Glutamatergic neuron (in vitro differentiated cells): Measurements from ENCODE around the gene ATAD2B. TPM values are rescaled to one million over a fixed set of nuclear protein-coding genes. Genes with fewer than 3 reads are reported as not detected.
A peak's percentile ranks its signal among the peaks of the same experiment; 100 is the strongest.

Experiments used
- DNase-seq: peaks from one replicate; pipeline ENCODE4 v3.0.0; 2022
- H3K27ac Mint-ChIP-seq: one replicate; pipeline ENCODE4 v1.8.0; 2020; ENCODE audit warnings: mild to moderate bottlenecking, mixed read lengths, inconsistent platforms; ENCODE audit not compliant: unreplicated experiment
- H3K27me3 Mint-ChIP-seq: one replicate; pipeline ENCODE4 v1.8.0; 2020; ENCODE audit warnings: mild to moderate bottlenecking, moderate library complexity, mixed read lengths, inconsistent platforms; ENCODE audit not compliant: unreplicated experiment
- H3K36me3 Mint-ChIP-seq: one replicate; pipeline ENCODE4 v1.8.0; 2020; ENCODE audit warnings: mild to moderate bottlenecking, mixed read lengths, inconsistent platforms; ENCODE audit not compliant: unreplicated experiment
- H3K4me1 Mint-ChIP-seq: one replicate; pipeline ENCODE4 v1.8.0; 2020; ENCODE audit warnings: mild to moderate bottlenecking, low read depth, mixed read lengths, inconsistent platforms; ENCODE audit not compliant: unreplicated experiment
- H3K4me3 Mint-ChIP-seq: one replicate; pipeline ENCODE4 v1.8.0; 2020; ENCODE audit warnings: mild to moderate bottlenecking, mixed read lengths, inconsistent platforms; ENCODE audit not compliant: unreplicated experiment
- H3K9me3 Mint-ChIP-seq: one replicate; pipeline ENCODE4 v1.8.0; 2020; ENCODE audit warnings: mild to moderate bottlenecking, moderate library complexity, mixed read lengths, inconsistent platforms; ENCODE audit not compliant: unreplicated experiment
- total RNA-seq: library from RNA; stranded (reverse); fragmentation: NEBNext Ultra II Directional; extraction: Animal tissue kit (Norgen Biotek cat#: 25700); gene quantifications from one replicate; pipeline ENCODE4 v1.2.1, GENCODE V29; 2021; ENCODE audit not compliant: unreplicated experiment
- TF ChIP-seq, protein P1 (sequence below): fragments of 200-600 bp; sonication (generic); IDR thresholded peaks from one replicate; pipeline ENCODE4 v1.5.0; 2021; ENCODE audit not compliant: partially characterized antibody, unreplicated experiment

The ATAD2B gene
- total RNA-seq, 1 donor from 2014 or later: 108 TPM

DNA sequence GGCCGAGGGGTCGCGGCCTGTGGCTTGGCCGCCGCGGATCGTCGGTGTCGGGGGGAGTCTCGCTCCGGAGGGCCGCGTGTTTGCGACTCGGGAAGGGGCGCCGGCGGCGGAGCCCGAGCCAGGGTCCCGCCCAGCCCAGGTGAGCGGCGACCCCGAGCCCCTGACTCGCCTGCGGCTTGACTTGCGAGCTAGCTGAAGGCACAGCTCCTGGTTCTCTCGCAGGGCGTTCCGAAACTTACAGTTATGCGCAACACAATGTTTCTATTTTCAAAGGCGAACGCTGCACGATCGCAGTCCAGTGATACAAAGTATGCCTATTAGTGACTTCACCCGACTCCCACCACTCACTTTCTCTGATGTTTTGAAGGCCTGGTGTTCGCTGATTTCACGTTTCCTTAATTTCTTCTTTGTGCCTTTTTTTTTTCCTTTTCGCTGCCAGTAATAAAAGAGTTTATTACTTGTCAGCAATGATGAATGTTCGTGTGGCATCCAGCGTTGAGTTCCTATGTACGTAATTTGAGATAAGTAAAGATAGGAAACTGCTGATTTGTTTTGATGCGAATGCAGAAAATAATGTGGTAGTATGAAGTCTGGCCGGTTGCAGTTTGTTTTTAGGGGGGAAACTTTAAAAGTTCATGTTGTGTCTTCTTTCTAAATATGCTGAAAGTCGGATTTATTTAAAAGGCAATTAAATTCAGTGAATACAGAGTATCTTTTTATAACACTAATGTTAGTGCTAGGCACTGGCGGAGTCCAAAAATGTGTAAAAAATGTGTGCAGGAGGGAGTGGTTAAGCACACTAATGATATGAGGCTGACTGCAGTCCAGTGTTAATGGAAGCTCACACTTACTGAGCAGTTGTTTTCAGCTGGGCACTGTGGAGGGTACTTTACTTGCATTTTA, 14.0 kb upstream of the ATAD2B start:
- no peak for DNase-seq

DNA sequence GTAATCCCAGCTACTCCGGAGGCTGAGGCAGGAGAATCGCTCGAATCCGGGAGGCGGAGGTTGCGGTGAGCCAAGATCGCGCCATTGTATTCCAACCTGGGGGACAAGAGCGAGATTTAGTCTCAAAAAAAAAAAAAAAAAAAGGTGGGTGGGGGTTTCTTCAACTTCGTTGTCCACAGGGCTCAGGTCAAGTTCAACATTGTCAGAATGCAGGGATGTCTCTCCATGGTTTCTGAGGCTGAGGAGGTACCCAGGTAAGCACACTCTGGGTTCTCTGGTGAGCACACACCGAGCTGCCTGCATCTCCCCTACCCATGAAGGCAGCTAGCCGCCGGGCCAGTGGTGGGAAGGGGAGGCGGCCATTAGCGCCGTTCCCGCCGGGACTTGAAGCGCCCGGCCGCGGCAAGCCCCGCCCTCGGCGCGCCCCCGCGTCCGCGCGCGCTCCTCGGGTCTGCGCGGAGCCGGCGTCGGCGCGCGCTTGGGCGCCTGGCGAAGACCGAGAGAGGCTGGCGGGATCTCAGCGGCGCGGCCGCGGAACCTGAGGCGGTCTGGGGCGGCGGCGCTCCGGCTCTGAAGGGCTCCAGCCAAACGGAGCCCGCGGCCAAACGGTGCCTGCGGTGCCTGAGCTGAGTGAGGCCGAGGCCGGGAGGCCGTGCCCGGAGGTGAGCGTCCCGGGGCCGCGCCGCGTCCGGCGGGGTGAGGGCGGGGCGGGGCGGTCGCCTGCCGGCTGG, 13.2 kb upstream of the ATAD2B start, which contains the start of gene UBXN2A:
TSS of gene UBXN2A (plus strand) at position 477 of the 731 bp plus-strand sequence. CDS start 17,852 bp downstream, outside the sequence.
- Mint-ChIP-seq H3K27me3 (peaks cover 12% of the 10 kb centered on the region), H3K4me3 (peak within 1 kb of the TSS; percentile 97), H3K27ac (peak within 1 kb of the TSS; percentile 98), H3K36me3 (no peaks in the 10 kb centered on the region), H3K9me3 (peaks cover 12% of the 10 kb centered on the region), H3K4me1 (peaks cover 18% of the 10 kb centered on the region)
- TF ChIP-seq, protein P1, sequence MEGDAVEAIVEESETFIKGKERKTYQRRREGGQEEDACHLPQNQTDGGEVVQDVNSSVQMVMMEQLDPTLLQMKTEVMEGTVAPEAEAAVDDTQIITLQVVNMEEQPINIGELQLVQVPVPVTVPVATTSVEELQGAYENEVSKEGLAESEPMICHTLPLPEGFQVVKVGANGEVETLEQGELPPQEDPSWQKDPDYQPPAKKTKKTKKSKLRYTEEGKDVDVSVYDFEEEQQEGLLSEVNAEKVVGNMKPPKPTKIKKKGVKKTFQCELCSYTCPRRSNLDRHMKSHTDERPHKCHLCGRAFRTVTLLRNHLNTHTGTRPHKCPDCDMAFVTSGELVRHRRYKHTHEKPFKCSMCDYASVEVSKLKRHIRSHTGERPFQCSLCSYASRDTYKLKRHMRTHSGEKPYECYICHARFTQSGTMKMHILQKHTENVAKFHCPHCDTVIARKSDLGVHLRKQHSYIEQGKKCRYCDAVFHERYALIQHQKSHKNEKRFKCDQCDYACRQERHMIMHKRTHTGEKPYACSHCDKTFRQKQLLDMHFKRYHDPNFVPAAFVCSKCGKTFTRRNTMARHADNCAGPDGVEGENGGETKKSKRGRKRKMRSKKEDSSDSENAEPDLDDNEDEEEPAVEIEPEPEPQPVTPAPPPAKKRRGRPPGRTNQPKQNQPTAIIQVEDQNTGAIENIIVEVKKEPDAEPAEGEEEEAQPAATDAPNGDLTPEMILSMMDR: no peak
- peak; percentile 82 for DNase-seq

More for the DNA sequence above, 14.0 kb upstream of the ATAD2B start:
- peaks cover 12% of the 10 kb centered on the region for H3K27me3 Mint-ChIP-seq
- H3K9me3 Mint-ChIP-seq: peaks cover 12% of the 10 kb centered on the region
- TF ChIP-seq, protein P1: no peak
- H3K36me3 Mint-ChIP-seq: no peaks in the 10 kb centered on the region
- peaks cover 18% of the 10 kb centered on the region for H3K4me1 Mint-ChIP-seq
- peak overlapping the region; percentile 96 for H3K4me3 Mint-ChIP-seq
- peak overlapping the region; percentile 75 for H3K27ac Mint-ChIP-seq

- no peaks in the 10 kb centered on the region for H3K36me3 Mint-ChIP-seq
- H3K4me1 Mint-ChIP-seq: peaks cover 7% of the 10 kb centered on the region
- peaks cover under 1% of the 10 kb centered on the region for H3K9me3 Mint-ChIP-seq
- H3K4me3 Mint-ChIP-seq: no peak overlapping the region
- DNase-seq: no peak
- no peak overlapping the region for H3K27ac Mint-ChIP-seq
- TF ChIP-seq, protein P1: no peak
- peaks cover 2% of the 10 kb centered on the region for H3K27me3 Mint-ChIP-seq
Observed at GRCh38 chr2:23934259-23934658, 7.3 kb upstream of the ATAD2B start.

GRCh38 chr2:23926290-23926749, 603 bp downstream of the ATAD2B start:
- Mint-ChIP-seq H3K27ac (peak overlapping the region; percentile 96), H3K36me3 (peaks cover 6% of the 10 kb centered on the region), H3K4me3 (peak overlapping the region; percentile 99), H3K27me3 (peaks cover 16% of the 10 kb centered on the region), H3K4me1 (peaks cover 14% of the 10 kb centered on the region), H3K9me3 (peaks cover 22% of the 10 kb centered on the region)
- peak; percentile 54 for DNase-seq
- TF ChIP-seq, protein P1: no peak
